ENCODE measurements around the gene DSTYK.

GRCh38 chr1:205247130-205247921, 35.8 kb upstream of the DSTYK start:
- TF ChIP-seq, protein P1, sequence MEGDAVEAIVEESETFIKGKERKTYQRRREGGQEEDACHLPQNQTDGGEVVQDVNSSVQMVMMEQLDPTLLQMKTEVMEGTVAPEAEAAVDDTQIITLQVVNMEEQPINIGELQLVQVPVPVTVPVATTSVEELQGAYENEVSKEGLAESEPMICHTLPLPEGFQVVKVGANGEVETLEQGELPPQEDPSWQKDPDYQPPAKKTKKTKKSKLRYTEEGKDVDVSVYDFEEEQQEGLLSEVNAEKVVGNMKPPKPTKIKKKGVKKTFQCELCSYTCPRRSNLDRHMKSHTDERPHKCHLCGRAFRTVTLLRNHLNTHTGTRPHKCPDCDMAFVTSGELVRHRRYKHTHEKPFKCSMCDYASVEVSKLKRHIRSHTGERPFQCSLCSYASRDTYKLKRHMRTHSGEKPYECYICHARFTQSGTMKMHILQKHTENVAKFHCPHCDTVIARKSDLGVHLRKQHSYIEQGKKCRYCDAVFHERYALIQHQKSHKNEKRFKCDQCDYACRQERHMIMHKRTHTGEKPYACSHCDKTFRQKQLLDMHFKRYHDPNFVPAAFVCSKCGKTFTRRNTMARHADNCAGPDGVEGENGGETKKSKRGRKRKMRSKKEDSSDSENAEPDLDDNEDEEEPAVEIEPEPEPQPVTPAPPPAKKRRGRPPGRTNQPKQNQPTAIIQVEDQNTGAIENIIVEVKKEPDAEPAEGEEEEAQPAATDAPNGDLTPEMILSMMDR (IDR thresholded peaks at IDR 0.05): no peak
- TF ChIP-seq POLR2A (IDR thresholded peaks at IDR 0.05): no peak
